ENCODE measurements around the gene IDI2. TPM values are rescaled to one million over a fixed set of nuclear protein-coding genes. Genes with fewer than 3 reads are reported as not detected.

IDI2 gene
- total RNA-seq, 3 donors from 2014 or later, result not detected

- Histone ChIP-seq H3K9me3 (peaks cover 5% of the 10 kb centered on the region), H3K36me3 (ENCODE audit: low read depth) (peaks cover 12% of the 10 kb centered on the region), H3K4me1 (ENCODE audit: low read depth) (no peaks in the 10 kb centered on the region), H3K4me3 (no peak overlapping the region)
- intact Hi-C loops (cut with DNase I, micrococcal nuclease), result no loop called here
- no peak for DNase-seq
- ATAC-seq, result no peak
- TF ChIP-seq CTCF (IDR thresholded peaks at IDR 0.05), result no peak
Observed at GRCh38 chr10:1006573-1006972, 19.1 kb downstream of the IDI2 start.

GRCh38 chr10:1003884-1004670, 21.6 kb downstream of the IDI2 start:
- TF ChIP-seq CTCF (IDR thresholded peaks at IDR 0.05), result no peak
- peaks cover 5% of the 10 kb centered on the region for H3K9me3 ChIP-seq
- H3K4me3 ChIP-seq, result no peak overlapping the region
- DNase-seq (no peak), ATAC-seq (no peak)
- H3K36me3 ChIP-seq (ENCODE audit: low read depth), result peaks cover 15% of the 10 kb centered on the region
- no peaks in the 10 kb centered on the region for H3K4me1 ChIP-seq (ENCODE audit: low read depth)
- intact Hi-C loops (cut with DNase I, micrococcal nuclease), result no loop called here

GRCh38 chr10:1002425-1003006, 23.1 kb downstream of the IDI2 start:
- peaks cover 15% of the 10 kb centered on the region for H3K36me3 ChIP-seq (ENCODE audit: low read depth)
- intact Hi-C loops (cut with DNase I, micrococcal nuclease), result no loop called here

GRCh38 chr10:997266-998022, 28.2 kb downstream of the IDI2 start:
- DNase-seq (no peak), ATAC-seq (no peak)
- TF ChIP-seq CTCF (IDR thresholded peaks at IDR 0.05), result no peak
- Histone ChIP-seq H3K9me3 (no peaks in the 10 kb centered on the region), H3K36me3 (ENCODE audit: low read depth) (peaks cover 11% of the 10 kb centered on the region), H3K4me3 (no peak overlapping the region), H3K4me1 (ENCODE audit: low read depth) (no peaks in the 10 kb centered on the region)
- intact Hi-C loops (cut with DNase I, micrococcal nuclease), result no loop called here

More at GRCh38 chr10:1002425-1003006, 23.1 kb downstream of the IDI2 start:
- peaks cover 5% of the 10 kb centered on the region for H3K9me3 ChIP-seq
- H3K4me3 ChIP-seq, result no peak overlapping the region
- no peaks in the 10 kb centered on the region for H3K4me1 ChIP-seq (ENCODE audit: low read depth)
- ATAC-seq (no peak), DNase-seq (no peak)
- no peak for TF ChIP-seq CTCF (IDR thresholded peaks at IDR 0.05)

- intact Hi-C loops (cut with DNase I, micrococcal nuclease), result no loop called here
- no peak for TF ChIP-seq CTCF (IDR thresholded peaks at IDR 0.05)
- DNase-seq, result no peak
- H3K9me3 ChIP-seq, result no peaks in the 10 kb centered on the region
- no peaks in the 10 kb centered on the region for H3K4me1 ChIP-seq (ENCODE audit: low read depth)
- no peak for ATAC-seq
- no peak overlapping the region for H3K4me3 ChIP-seq
- peaks cover 8% of the 10 kb centered on the region for H3K36me3 ChIP-seq (ENCODE audit: low read depth)
Observed at GRCh38 chr10:996031-996430, 29.6 kb downstream of the IDI2 start.
